ENCODE measurements around the gene ZNF318.
A peak's percentile ranks its signal among the peaks of the same experiment; 100 is the strongest.

ZNF318 gene

DNA sequence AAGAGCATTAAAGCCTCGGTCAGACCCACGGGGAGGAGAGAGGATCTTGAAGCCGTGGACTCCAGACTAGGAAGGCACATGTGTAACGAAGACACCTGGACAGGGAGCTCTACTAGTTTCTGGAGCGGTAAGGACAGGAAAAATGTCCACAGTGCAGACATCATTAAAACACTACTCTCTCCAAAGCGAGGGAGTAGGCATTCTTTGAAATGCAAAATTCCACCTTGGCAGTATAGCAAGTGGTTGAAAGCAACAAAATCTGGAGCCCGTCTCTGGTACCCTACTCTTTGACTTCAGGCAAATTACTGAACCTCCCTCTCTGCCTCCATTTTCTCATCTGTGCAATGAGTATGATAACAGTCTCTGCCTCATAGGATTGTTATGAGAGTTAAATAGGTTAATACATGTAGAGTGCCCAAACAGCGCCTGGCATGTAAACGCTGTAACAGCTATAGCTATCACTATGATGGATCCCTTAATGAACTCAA, 60.4 kb downstream of the ZNF318 start:
- in situ Hi-C loops (cut with HindIII; ENCODE audit: low sequenced_read_pairs), result no loop called here
- TF ChIP-seq, protein P1, sequence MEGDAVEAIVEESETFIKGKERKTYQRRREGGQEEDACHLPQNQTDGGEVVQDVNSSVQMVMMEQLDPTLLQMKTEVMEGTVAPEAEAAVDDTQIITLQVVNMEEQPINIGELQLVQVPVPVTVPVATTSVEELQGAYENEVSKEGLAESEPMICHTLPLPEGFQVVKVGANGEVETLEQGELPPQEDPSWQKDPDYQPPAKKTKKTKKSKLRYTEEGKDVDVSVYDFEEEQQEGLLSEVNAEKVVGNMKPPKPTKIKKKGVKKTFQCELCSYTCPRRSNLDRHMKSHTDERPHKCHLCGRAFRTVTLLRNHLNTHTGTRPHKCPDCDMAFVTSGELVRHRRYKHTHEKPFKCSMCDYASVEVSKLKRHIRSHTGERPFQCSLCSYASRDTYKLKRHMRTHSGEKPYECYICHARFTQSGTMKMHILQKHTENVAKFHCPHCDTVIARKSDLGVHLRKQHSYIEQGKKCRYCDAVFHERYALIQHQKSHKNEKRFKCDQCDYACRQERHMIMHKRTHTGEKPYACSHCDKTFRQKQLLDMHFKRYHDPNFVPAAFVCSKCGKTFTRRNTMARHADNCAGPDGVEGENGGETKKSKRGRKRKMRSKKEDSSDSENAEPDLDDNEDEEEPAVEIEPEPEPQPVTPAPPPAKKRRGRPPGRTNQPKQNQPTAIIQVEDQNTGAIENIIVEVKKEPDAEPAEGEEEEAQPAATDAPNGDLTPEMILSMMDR (IDR thresholded peaks at IDR 0.05; ENCODE audit: low read depth, low read length), result no peak
- H3K4me3 ChIP-seq (ENCODE audit: low read depth, low read length), result no peak overlapping the region
- no peak for DNase-seq (ENCODE audit: low read depth, low spot score)

DNA sequence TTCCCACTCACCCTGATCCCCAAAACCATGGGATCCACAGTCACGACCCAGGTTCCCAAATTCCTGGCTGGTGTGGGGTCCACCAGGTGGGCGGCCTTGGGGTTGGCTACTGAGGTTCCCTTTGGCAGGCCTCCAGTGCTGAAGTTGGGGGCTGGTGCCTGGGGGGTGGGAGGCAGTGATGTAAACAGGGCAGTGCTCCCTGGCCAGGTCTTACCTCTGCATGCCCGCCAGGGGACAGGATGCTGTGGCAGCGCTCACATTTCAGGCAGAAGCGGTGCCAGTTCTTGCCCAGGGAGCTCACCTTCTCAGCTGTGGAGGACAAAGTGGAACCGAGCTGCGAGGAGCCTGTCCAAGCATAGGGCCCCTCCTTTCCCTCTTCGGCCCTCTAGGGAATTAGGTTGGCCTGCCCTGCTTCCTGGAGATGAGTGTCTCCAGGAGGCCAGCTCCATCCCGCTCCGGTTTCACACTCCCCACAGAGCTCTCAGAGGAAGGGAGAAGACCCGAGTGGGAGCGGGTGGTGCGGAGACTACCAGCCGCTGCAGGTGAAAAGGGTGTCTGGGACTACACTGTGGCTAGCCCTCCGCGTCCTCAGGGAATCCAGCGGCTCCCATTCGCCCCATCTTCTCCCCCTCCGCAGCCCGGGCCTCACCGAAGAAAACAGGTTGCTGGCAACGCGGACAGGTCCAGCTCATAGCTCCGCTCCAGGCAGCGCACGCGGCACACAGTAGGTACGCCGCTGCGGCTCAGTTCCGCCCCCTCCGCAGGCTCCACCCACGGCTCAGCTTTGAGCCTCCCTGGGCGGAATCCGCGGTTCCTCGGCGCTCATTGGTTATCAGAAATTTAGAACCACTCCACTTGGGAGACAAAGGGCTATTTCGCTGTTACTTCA, 61.1 kb downstream of the ZNF318 start, which contains the start of gene CRIP3:
Gene CRIP3 (minus strand): TSS at position 726 of the 889 bp plus-strand sequence. CDS start 34 bp downstream, at position 692.
- in situ Hi-C loops (cut with HindIII; ENCODE audit: low sequenced_read_pairs), result no loop called here
- TF ChIP-seq, protein P1 (IDR thresholded peaks at IDR 0.05; ENCODE audit: low read depth, low read length), result peak; percentile 33

GRCh38 chr6:43307451-43308100, 61.9 kb downstream of the ZNF318 start:
- in situ Hi-C loops (cut with HindIII; ENCODE audit: low sequenced_read_pairs), result no loop called here
- no peak overlapping the region for H3K4me3 ChIP-seq (ENCODE audit: low read depth, low read length)
- TF ChIP-seq, protein P1 (IDR thresholded peaks at IDR 0.05; ENCODE audit: low read depth, low read length), result no peak
- no peak for DNase-seq (ENCODE audit: low read depth, low spot score)

More for the DNA sequence above, 61.1 kb downstream of the ZNF318 start, which contains the start of gene CRIP3:
- peak within 1 kb of the TSS; percentile 5 for H3K4me3 ChIP-seq (ENCODE audit: low read depth, low read length)
- no peak for DNase-seq (ENCODE audit: low read depth, low spot score)

DNA sequence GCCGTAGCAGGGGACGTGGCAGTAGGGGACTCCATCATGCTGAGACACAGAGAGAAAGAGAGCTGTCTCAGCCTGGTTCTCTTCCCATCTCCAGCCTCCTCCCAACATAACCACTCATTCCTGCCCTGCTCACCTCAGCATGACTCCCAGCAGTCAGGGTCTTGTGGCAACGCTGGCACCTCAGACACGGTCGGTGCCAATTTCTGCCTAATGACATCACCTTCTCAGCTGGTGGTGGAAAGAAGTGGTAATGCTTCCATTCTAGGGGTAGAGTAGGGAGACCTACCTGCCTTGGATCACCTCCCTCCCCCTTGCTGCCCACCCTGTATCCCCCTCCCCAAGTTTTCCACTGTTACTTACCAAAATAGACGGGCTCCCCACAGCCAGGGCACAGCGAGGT, 63.4 kb downstream of the ZNF318 start:
- in situ Hi-C loops (cut with HindIII; ENCODE audit: low sequenced_read_pairs), result no loop called here
- no peak for DNase-seq (ENCODE audit: low read depth, low spot score)
- H3K4me3 ChIP-seq (ENCODE audit: low read depth, low read length), result no peak overlapping the region
- TF ChIP-seq, protein P1 (IDR thresholded peaks at IDR 0.05; ENCODE audit: low read depth, low read length), result no peak

DNA sequence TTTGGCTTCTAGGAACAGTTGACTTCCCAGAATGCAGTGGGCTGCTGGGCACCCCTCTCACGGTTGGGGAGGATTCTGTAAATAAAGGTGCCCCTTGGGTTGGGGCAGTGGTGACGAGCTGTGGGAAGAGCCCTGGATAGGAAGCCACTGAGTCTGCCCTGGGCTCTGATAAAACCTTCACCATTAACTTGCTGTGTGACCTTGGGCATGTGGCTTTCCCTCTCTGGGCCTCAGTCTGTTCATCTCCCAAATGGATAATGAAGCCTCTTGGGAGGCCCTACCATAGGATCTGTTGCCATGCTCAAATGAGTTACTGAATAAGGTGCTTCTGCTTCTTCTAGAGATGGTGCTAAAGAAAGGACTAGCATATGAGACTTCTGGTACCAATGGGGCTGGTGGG, 64.6 kb downstream of the ZNF318 start:
- TF ChIP-seq, protein P1 (IDR thresholded peaks at IDR 0.05; ENCODE audit: low read depth, low read length), result no peak
- no peak for DNase-seq (ENCODE audit: low read depth, low spot score)
- no peak overlapping the region for H3K4me3 ChIP-seq (ENCODE audit: low read depth, low read length)
- in situ Hi-C loops (cut with HindIII; ENCODE audit: low sequenced_read_pairs), result no loop called here

- TF ChIP-seq, protein P1 (IDR thresholded peaks at IDR 0.05; ENCODE audit: low read depth, low read length), result no peak
- no peak overlapping the region for H3K4me3 ChIP-seq (ENCODE audit: low read depth, low read length)
- DNase-seq (ENCODE audit: low read depth, low spot score), result no peak
- in situ Hi-C loops (cut with HindIII; ENCODE audit: low sequenced_read_pairs), result no loop called here
Observed at GRCh38 chr6:43304361-43304760, 65.1 kb downstream of the ZNF318 start.

Data from astrocyte of the spinal cord (primary cell).